HTR-8/SVneo (cell line): Measurements from ENCODE around the gene TMEM40.

Experiments used
- DNase-seq: peaks from one replicate; pipeline ENCODE4 v3.0.0; 2011; ENCODE audit warnings: low spot score, mixed read lengths; ENCODE audit not compliant: insufficient read length
- FAIRE-seq: peaks from 2 replicates; lab custom pipeline; 2011; peaks lifted over from hg19 to GRCh38; lab: Jason Lieb, UNC

Gene TMEM40

GRCh38 chr3:12752809-12753208 is 6.2 kb downstream of the TMEM40 start:
- no peak for FAIRE-seq

GRCh38 chr3:12752102-12752501 is 7.0 kb downstream of the TMEM40 start:
- FAIRE-seq (no peak), DNase-seq (no peak)

More at GRCh38 chr3:12752809-12753208, 6.2 kb downstream of the TMEM40 start:
- DNase-seq: no peak

GRCh38 chr3:12751571-12751970 is 7.5 kb downstream of the TMEM40 start:
- no peak for FAIRE-seq
- peak; percentile 73 for DNase-seq

- FAIRE-seq (no peak), DNase-seq (no peak)
Measured at GRCh38 chr3:12750658-12751071, 8.4 kb downstream of the TMEM40 start.

- DNase-seq: peak; percentile 62
Measured at GRCh38 chr3:12750223-12750622, 8.8 kb downstream of the TMEM40 start.

GRCh38 chr3:12748477-12748876 is 10.6 kb downstream of the TMEM40 start:
- FAIRE-seq: no peak
- no peak for DNase-seq

More at GRCh38 chr3:12750223-12750622, 8.8 kb downstream of the TMEM40 start:
- FAIRE-seq: peak; percentile 13

GRCh38 chr3:12746419-12746818 is 12.6 kb downstream of the TMEM40 start:
- FAIRE-seq: no peak
- DNase-seq: no peak

GRCh38 chr3:12744326-12744725 is 14.7 kb downstream of the TMEM40 start:
- DNase-seq (no peak), FAIRE-seq (no peak)

- FAIRE-seq: no peak
- DNase-seq: no peak
Measured at GRCh38 chr3:12743583-12743982, 15.5 kb downstream of the TMEM40 start.

- FAIRE-seq (no peak), DNase-seq (no peak)
Measured at GRCh38 chr3:12742330-12743107, 16.5 kb downstream of the TMEM40 start.

- FAIRE-seq (no peak), DNase-seq (no peak)
Measured at GRCh38 chr3:12741209-12741608, 17.9 kb downstream of the TMEM40 start.

GRCh38 chr3:12737833-12738232 is 21.2 kb downstream of the TMEM40 start:
- DNase-seq (no peak), FAIRE-seq (no peak)

GRCh38 chr3:12737319-12737718 is 21.7 kb downstream of the TMEM40 start:
- FAIRE-seq (no peak), DNase-seq (no peak)

- DNase-seq (no peak), FAIRE-seq (no peak)
Measured at GRCh38 chr3:12734960-12735359, 24.1 kb downstream of the TMEM40 start.

GRCh38 chr3:12733566-12733965 is 25.5 kb downstream of the TMEM40 start:
- FAIRE-seq (no peak), DNase-seq (no peak)

GRCh38 chr3:12730506-12731242 is 28.4 kb downstream of the TMEM40 start:
- FAIRE-seq: no peak
- no peak for DNase-seq

GRCh38 chr3:12729051-12729651 is 29.9 kb downstream of the TMEM40 start:
- DNase-seq: no peak
- no peak for FAIRE-seq

GRCh38 chr3:12727937-12728336 is 31.1 kb downstream of the TMEM40 start:
- DNase-seq: no peak
- FAIRE-seq: no peak

- DNase-seq (no peak), FAIRE-seq (no peak)
Measured at GRCh38 chr3:12727481-12727880, 31.6 kb downstream of the TMEM40 start.

- DNase-seq (no peak), FAIRE-seq (no peak)
Measured at GRCh38 chr3:12725436-12725835, 33.6 kb downstream of the TMEM40 start.

- DNase-seq (no peak), FAIRE-seq (no peak)
Measured at GRCh38 chr3:12724794-12725193, 34.3 kb downstream of the TMEM40 start.
